SK-N-SH treated with all-trans-retinoic acid at 6 μM for 48 hours (cell line): ENCODE data around the gene MSRB3.

Experiments
- ARNTL ChIP-seq: fragments of 450-650 bp; formaldehyde crosslinking; IDR thresholded peaks from 2 replicates; pipeline ENCODE4 v1.5.0; 2020; ENCODE audit warnings: low read depth, mild to moderate bottlenecking, moderate library complexity, borderline replicate concordance
- CSRNP3 ChIP-seq: fragments of 250-450 bp; sonication (Bioruptor Pico); IDR thresholded peaks from 2 replicates; pipeline ENCODE4 v1.5.1; 2021; ENCODE audit warnings: mild to moderate bottlenecking, moderate library complexity
- ESRRG ChIP-seq: fragments of 250-450 bp; sonication (Bioruptor Pico); IDR thresholded peaks from 2 replicates; pipeline ENCODE4 v1.6.1; 2021; ENCODE audit warnings: mild to moderate bottlenecking
- PATZ1 ChIP-seq: fragments of 250-450 bp; sonication (Bioruptor Pico); IDR thresholded peaks from 2 replicates; pipeline ENCODE4 v1.8.0; 2020; ENCODE audit warnings: mild to moderate bottlenecking, moderate library complexity, borderline replicate concordance
- ZC3H10 ChIP-seq: fragments of 250-450 bp; sonication (Bioruptor Pico); IDR thresholded peaks from 2 replicates; pipeline ENCODE4 v1.5.1; 2021; ENCODE audit warnings: mild to moderate bottlenecking, moderate library complexity
- ZNF8 ChIP-seq: fragments of 450-650 bp; formaldehyde crosslinking; IDR thresholded peaks from 2 replicates; pipeline ENCODE4 v1.5.0; 2020; ENCODE audit warnings: mild to moderate bottlenecking, moderate library complexity

DNA sequence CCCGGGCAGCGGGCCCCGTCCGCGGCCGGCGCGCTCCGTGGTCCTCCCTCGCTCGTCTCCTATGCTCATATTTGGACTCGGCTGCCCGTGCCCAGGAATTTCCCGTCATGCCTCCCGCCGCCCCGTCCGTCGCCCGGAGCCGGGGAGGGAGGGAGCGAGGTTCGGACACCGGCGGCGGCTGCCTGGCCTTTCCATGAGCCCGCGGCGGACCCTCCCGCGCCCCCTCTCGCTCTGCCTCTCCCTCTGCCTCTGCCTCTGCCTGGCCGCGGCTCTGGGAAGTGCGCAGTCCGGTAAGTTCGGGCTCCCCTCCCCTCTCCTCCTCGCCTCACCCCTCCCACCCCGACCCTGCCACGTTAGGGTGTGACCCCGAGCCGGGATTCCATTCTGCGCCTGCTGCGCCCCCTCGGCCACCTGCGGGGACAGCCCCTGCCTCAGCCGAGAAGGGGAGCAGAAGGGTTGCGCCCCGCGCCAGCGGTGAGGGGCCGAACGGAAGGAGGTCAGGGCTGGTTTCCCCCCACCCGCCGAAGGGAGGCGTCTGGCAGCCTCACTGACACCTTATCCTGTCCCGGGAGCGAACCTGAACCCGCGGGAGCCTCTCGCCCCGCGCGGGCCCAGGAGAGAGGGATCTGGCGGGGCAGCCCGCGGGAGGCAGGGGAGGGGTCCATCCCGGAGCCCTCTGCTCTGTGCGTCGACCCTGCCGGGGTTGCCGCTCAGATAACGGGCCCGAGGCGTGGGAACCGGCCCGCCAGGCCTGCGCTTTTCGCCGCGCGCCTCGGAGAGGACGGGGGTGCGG is at the start of gene MSRB3:
- TF ChIP-seq CSRNP3 (no peak), PATZ1 (CRISPR knock-in tag) (no peak), ESRRG (no peak), ZC3H10 (no peak), ARNTL (CRISPR knock-in tag) (no peak), ZNF8 (CRISPR knock-in tag) (no peak)
